ENCODE measurements around the gene NUP210L.

DNA sequence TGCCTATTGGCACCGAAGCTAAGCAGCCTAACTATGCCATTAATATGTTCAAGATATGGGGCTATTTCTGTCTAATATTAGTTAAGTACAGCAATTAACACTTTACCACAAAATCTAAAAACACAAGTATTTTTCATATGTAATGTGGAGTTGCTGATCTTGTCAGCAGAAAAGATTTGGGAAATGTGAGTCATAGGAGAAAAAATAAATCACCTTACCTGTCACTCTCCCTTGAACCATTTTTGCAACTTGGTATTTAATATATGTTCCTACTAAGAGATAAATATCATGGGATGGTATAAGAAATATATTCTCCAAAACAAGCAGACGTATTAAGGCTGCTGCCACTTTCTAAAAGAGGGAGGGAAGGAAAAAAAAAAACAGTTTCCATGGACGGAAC is 17.0 kb downstream of the NUP210L start:
- TF ChIP-seq, protein P1, sequence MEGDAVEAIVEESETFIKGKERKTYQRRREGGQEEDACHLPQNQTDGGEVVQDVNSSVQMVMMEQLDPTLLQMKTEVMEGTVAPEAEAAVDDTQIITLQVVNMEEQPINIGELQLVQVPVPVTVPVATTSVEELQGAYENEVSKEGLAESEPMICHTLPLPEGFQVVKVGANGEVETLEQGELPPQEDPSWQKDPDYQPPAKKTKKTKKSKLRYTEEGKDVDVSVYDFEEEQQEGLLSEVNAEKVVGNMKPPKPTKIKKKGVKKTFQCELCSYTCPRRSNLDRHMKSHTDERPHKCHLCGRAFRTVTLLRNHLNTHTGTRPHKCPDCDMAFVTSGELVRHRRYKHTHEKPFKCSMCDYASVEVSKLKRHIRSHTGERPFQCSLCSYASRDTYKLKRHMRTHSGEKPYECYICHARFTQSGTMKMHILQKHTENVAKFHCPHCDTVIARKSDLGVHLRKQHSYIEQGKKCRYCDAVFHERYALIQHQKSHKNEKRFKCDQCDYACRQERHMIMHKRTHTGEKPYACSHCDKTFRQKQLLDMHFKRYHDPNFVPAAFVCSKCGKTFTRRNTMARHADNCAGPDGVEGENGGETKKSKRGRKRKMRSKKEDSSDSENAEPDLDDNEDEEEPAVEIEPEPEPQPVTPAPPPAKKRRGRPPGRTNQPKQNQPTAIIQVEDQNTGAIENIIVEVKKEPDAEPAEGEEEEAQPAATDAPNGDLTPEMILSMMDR (IDR thresholded peaks at IDR 0.05), result no peak
- TF ChIP-seq POLR2A (IDR thresholded peaks at IDR 0.05), result no peak
